Measurements from ENCODE around the gene FBXL19. TPM values are rescaled to one million over a fixed set of nuclear protein-coding genes. Genes with fewer than 3 reads are reported as not detected.

Gene FBXL19
- total and polyA plus RNA-seq, 9 of the 15 experiments (the other 6 are each of a cell fraction or from before 2014, with no cell fraction given), result 0.13 to 48.0 (median 13.5) TPM; not detected in 1

- TF ChIP-seq SMAD4 (CRISPR knock-in tag; conservative IDR thresholded peaks at IDR 0.05) (peak; percentile 86), NR4A1 (CRISPR knock-in tag; IDR thresholded peaks at IDR 0.05) (0 out of 2 replicates have a peak, but pooled peaks have one; percentile 28), NR4A1 (tag; IDR thresholded peaks at IDR 0.05) (peak; percentile 72; the same call in 1 of the 2 replicates), ZKSCAN1 (IDR thresholded peaks at IDR 0.05; ENCODE audit: low read depth, low read length) (peak; percentile 13; the same call in 1 of the 2 replicates), MCM7 (IDR thresholded peaks at IDR 0.05) (no peak), ZNF583 (CRISPR knock-in tag; IDR thresholded peaks at IDR 0.05) (peak; percentile 21; the same call in 1 of the 2 replicates), EP300 (IDR thresholded peaks at IDR 0.05; ENCODE audit: low read length) (peak; percentile 36; the same call in 1 of the 2 replicates), RBM25 (IDR thresholded peaks at IDR 0.05; ENCODE audit: low read depth, low read length, severe bottlenecking) (peak; percentile 10), SMARCE1 (IDR thresholded peaks at IDR 0.05) (0 out of 2 replicates have a peak, but pooled peaks have one; percentile 44), ZNF124 (CRISPR knock-in tag; IDR thresholded peaks at IDR 0.05) (no peak), ARID4B (CRISPR knock-in tag; IDR thresholded peaks at IDR 0.05) (peak; percentile 80), ILF3 (IDR thresholded peaks at IDR 0.05; ENCODE audit: borderline replicate concordance) (no peak), HLTF (IDR thresholded peaks at IDR 0.05) (peak; percentile 52; the same call in 1 of the 2 replicates), TAF1 (IDR thresholded peaks at IDR 0.05; ENCODE audit: control insufficient read depth, extremely low read depth, insufficient read depth, low read length, severe bottlenecking) (peak; percentile 94), ZNF830 (CRISPR knock-in tag; IDR thresholded peaks at IDR 0.05) (peak; percentile 73; the same call in 1 of the 2 replicates), SOX6 (IDR thresholded peaks at IDR 0.05) (peak; percentile 50)
- TF ChIP-seq, protein P1, sequence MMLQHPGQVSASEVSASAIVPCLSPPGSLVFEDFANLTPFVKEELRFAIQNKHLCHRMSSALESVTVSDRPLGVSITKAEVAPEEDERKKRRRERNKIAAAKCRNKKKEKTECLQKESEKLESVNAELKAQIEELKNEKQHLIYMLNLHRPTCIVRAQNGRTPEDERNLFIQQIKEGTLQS (IDR thresholded peaks at IDR 0.05), result no peak
- TF ChIP-seq, protein P1 (CRISPR knock-in tag; conservative IDR thresholded peaks at IDR 0.05), result no peak; the same call in 1 of the 2 replicates
- TF ChIP-seq, protein P2, sequence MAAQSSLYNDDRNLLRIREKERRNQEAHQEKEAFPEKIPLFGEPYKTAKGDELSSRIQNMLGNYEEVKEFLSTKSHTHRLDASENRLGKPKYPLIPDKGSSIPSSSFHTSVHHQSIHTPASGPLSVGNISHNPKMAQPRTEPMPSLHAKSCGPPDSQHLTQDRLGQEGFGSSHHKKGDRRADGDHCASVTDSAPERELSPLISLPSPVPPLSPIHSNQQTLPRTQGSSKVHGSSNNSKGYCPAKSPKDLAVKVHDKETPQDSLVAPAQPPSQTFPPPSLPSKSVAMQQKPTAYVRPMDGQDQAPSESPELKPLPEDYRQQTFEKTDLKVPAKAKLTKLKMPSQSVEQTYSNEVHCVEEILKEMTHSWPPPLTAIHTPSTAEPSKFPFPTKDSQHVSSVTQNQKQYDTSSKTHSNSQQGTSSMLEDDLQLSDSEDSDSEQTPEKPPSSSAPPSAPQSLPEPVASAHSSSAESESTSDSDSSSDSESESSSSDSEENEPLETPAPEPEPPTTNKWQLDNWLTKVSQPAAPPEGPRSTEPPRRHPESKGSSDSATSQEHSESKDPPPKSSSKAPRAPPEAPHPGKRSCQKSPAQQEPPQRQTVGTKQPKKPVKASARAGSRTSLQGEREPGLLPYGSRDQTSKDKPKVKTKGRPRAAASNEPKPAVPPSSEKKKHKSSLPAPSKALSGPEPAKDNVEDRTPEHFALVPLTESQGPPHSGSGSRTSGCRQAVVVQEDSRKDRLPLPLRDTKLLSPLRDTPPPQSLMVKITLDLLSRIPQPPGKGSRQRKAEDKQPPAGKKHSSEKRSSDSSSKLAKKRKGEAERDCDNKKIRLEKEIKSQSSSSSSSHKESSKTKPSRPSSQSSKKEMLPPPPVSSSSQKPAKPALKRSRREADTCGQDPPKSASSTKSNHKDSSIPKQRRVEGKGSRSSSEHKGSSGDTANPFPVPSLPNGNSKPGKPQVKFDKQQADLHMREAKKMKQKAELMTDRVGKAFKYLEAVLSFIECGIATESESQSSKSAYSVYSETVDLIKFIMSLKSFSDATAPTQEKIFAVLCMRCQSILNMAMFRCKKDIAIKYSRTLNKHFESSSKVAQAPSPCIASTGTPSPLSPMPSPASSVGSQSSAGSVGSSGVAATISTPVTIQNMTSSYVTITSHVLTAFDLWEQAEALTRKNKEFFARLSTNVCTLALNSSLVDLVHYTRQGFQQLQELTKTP (IDR thresholded peaks at IDR 0.05; ENCODE audit: low read depth in 1 of 2, partially characterized antibody in 2 of 2), result peak in 1 of 2 experiments; percentile 3
Measured at GRCh38 chr16:30874821-30875717, 48.3 kb upstream of the FBXL19 start (continued).

Measured in K562 (cell line).